RKO (cell line): ENCODE measurements around the gene USP49.

ENCODE experiments used
- DNase-seq: peaks from one replicate; pipeline ENCODE4 v3.0.0-alpha.2; 2016; ENCODE audit warnings: low spot score

USP49 gene

DNA sequence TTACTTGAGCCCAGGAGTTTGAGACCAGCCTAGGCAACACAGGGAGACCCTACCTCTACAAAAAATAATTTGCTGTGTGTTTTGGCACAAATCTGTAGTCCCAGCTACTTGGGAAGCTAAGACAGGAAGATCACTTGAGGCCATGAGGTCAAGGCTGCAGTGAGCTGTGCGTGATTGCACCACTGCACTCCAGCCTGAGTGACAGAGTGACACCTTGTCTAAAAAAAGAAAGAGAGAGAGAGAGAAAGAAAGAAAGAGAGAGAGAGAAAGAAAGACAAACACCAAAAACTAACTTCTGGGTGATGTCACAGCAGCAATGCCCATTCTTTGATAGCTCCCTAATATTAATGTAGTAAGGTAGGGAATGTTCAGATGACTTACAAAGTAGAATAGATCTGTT lies 20.4 kb downstream of the USP49 start:
- DNase-seq, result no peak

- DNase-seq, result no peak
Measured at GRCh38 chr6:41872147-41872546, 23.0 kb downstream of the USP49 start.

DNA sequence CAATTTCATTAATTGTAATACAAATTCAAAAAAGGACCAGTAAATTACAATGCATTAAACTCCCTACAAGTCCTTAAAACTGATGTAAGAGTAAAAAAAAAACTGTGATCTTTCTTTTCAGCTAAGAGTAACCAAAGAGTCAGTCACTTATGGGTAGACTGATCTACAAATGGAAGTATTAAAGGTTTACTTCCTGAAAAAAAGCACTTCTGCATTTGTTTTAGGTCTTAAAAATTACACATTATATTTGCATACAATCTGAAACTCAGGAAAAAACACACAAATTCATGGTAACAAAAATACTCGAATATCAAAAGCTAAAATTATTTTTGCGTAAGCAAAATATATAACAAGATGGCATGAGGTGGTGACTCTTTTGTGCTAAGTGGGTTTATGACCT lies 23.5 kb downstream of the USP49 start:
- no peak for DNase-seq

DNA sequence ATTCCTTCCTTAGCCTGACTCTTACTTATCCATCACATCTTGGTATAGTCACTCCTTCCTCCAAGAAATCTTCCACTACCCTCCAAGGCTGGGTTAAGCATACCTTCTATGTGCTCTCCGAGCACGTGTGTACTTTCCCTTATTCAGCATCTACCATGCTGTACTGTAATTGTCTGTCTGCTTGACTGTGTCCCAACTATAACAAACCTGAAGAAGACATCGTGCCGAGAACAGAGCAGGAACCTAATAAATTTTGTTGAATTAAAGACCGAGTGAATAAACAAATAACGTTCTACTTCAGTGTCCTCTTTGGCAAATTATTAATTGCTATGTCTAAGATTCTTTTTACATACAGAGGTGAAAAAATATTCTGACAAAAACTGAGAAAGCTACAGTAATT lies 35.8 kb downstream of the USP49 start:
- DNase-seq, result no peak

DNA sequence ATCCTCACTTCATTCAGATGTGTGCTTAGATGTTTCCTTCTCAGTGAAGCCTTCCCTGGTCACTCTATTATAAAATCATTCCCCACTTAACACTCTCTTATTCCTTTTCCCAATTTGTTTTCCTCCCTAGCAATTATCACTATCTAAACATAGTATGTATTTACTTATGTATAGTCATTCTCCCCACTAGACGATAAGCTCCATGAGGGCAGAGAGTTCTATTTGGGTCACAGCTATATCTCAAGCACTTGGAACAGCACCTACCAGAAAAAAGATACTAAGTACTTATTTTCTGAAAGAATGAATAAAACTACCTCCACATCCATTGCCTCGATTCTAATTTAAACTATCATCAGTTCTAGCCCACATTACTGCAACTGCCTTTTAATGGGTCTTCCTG lies 36.5 kb downstream of the USP49 start:
- no peak for DNase-seq

DNA sequence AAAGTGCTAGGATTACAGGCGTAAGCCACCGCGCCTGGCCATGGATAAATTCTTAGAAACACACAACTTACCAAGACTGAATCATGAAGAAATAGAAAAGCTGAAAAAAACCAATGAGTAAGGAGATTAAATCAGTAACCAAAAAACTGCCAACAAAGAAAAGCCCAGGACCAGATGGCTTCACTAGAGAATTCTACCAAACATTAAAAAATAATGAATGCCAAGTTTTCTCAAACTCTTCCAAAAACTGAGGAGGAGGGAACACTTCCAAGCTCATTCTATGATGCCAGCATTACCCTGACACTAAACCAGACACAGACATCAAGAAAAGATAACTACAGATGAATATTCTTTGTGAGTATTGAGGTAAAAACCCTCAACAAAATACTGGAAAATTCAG lies 44.3 kb downstream of the USP49 start:
- no peak for DNase-seq

- DNase-seq, result peak; percentile 93
Measured at GRCh38 chr6:41846666-41847237, 48.4 kb downstream of the USP49 start.

GRCh38 chr6:41843178-41843577 lies 52.0 kb downstream of the USP49 start:
- DNase-seq, result no peak

DNA sequence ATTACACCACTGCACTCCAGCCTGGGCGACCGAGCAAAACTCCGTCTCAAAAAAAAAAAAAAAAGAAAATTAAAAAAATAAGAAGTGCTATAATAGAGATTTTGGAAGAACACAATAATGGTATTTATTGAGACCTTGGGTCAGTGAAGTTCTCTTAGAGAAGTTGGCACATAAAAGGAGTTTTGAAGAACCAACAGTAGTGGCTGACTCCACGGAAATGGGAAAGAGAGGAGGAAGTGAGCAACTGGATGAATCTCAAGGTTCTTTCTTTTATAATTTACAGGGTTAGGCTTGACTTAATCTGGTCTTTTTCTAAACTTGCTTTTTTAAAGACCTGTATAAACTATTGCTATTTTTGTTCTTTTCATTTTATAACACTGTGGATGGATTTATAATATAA lies 54.8 kb downstream of the USP49 start:
- no peak for DNase-seq

GRCh38 chr6:41836660-41837052 lies 58.5 kb downstream of the USP49 start:
- no peak for DNase-seq

DNA sequence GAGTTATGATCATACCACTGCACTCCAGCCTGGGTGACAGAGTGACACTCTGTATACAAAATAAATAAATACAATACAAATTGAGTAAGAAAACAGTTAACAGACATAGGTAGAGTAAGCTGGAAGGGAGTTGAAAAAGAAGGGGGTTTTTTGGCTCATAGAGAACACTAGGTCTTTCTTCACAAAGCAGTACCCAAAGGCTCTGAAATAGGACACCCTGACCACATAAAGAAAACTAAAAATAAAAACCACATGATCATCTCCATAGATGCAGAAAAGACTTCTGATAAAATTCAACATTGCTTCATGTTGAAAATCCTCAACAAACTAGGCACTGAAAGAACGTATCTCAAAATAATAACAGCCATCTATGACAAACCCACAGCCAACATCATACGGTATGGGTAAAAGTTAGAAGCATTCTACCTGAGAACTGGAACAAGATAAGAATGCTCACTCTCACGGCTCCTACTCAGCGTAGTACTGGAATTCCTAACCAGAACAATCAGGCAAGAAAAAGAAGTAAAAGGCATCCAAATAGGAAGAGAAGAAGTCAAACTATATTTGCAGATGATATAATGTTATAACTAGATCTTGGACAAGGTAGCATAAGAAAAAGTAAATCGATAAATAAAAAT lies 59.0 kb downstream of the USP49 start:
- no peak for DNase-seq

DNA sequence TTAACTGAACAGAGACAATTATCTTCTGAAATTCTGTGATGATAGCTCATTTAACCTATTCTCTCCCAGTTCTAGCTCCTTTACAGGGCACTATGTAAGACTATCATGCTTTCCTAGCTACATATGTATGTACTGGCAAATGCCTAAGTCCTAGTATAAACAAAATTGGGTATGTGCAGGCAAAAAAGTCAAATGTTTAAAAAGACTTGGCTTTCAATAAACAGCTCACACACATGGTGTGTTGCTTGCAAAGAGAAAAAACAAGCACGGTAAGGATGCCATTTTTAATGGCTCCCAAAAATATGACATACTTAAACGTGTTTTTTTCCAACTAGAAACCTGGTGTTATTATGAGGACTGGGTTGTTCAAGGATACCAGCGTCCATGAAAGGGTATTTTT lies 62.9 kb downstream of the USP49 start:
- DNase-seq, result no peak

- DNase-seq, result no peak
Measured at GRCh38 chr6:41826343-41827022, 68.7 kb downstream of the USP49 start.

GRCh38 chr6:41824571-41825569 lies 70.3 kb downstream of the USP49 start:
- DNase-seq, result no peak

- no peak for DNase-seq
Measured at GRCh38 chr6:41823178-41823577, 72.0 kb downstream of the USP49 start.

DNA sequence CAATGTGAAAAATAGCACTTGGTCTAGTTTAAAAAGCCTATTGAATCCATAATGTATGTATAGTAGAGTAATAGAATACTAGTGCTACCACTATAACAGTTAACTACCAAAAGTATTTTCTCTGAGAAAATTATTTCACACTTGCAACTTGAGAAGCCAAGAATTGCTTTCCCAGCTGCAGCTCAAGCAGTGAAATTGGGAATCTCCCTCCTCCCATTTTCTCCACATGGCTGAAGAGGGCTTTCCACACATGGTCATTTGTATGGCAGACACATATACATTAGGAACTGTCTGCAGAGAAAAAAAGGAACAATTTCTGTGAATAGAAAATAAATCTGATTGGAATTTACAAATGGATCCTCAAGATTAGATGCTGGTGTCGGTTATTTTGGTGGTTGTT lies 73.2 kb downstream of the USP49 start:
- DNase-seq, result no peak

DNA sequence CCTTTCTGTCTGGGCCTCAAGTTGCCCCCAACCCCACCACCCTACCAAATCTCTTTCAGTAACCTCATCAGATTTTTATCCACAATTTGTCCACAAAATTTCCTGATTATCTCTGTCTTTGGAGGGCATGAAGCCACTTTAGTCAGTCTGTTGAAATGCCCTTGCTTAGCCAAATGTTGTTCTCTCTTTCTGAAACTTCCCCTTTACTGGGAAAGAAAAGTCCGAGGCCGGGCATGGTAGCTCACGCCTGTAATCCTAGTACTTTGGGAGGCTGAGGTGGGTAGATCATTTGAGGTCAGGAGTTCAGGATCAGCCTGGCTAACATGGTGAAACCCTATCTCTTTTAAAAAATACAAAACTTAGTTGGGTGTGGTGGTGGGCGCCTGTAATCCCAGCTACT lies 73.9 kb downstream of the USP49 start:
- no peak for DNase-seq

DNA sequence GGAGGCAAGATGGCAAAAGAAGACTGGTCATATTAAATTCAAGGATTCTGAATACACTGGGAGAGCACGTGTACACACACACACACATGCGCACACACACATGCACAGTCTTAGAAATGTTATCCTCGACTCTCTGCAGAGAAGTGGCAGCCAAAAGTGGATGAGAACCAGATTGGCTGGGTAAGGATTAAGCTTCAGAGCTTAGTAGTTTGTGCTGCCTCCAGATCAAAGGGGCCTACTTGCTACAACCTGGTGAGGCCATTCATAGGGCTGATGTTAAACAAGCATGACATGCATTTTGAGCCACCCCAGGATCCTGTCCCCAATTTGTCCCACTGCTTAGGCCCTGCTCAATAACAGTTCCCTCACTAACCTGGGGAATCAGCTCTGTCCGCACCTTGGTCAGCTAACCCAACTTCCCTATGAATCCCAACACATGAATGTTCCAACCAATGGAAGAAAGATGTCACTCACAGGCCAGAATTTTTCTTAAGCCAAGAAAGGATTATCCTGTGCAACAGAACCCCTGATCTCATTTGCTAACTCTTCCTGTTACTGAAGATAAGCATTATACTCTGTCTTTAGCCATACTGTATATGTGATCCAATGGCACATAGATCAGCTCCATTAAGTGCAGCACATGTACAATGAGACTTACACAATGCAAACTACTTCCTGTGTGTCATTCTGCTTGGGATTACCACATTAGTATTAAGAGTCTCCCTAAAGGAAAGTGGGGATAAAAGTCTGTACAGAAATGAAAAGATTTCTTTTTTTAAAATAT lies 76.7 kb downstream of the USP49 start:
- DNase-seq, result peak; percentile 38

DNA sequence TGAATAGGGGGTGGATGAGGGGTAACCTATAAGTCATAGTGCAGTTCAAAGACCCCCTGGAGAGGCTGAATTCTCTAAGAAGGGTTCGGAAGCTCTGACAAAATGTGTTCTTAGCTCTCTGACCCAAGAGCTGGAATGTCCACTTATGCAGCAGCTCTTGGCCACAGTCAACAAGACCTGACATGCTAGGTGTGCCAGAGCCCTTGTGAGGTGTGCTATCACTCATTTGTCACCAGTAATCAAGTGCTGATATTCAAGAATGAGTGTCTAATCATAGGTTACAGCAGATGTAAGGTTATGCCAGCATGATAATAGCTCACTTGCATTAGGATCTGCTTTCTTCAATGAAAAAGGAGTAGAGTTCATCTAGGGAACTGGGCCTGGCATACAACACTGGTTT lies 79.6 kb downstream of the USP49 start:
- DNase-seq, result no peak

GRCh38 chr6:41814629-41815028 lies 80.5 kb downstream of the USP49 start:
- DNase-seq, result no peak

DNA sequence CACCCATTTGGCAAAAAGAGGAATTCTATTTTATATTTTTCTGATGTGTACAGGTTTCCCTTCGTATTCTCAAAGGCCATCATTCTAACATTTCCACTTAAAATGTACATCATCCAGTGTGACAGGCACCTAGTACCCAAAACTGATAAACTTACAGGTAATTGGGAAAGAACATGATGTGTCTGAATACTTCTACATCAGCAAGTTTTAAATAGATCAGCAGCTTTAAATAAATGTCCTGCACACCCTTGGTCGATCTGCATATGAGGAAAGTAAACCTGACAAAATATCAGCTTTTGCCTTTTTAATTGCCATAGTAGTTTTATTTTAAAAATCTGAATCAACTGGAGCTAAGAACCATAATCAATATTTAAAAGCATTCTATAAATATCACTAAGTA lies 81.2 kb downstream of the USP49 start:
- DNase-seq, result no peak

- DNase-seq, result no peak
Measured at GRCh38 chr6:41813469-41813868, 81.7 kb downstream of the USP49 start.
